Pancreas (tissue), 10 donors: Measurements from ENCODE around the gene HDAC10. TPM values are rescaled to one million over a fixed set of nuclear protein-coding genes. Genes with fewer than 3 reads are reported as not detected.

Source experiments
- ATAC-seq, 4 donors: fragments of 200-7000 bp; cut with Tn5 transposase; one replicate each; pipeline versions ENCODE4 v1.8.0 to v1.9.1; 2020; ENCODE audit warnings: mild to moderate bottlenecking in 4 of 4, moderate library complexity in 4 of 4
- DNase-seq, 6 donors: peaks; one replicate each; pipeline ENCODE4 v3.0.0-alpha.2; 2020
- FAIRE-seq: peaks from 2 replicates; lab custom pipeline; 2012; peaks lifted over from hg19 to GRCh38; lab: Jason Lieb, UNC
- H3K27ac ChIP-seq, 4 donors: fragments of 200-600 bp; sonication (generic); 1 replicate in 3 of 4; 2 replicates in 1 of 4; pipeline versions ENCODE4 v1.5.0 to v1.8.0; 2020
- H3K27me3 ChIP-seq, 4 donors: fragments of 200-600 bp; one replicate each; pipeline ENCODE4 v1.8.0; 2021
- H3K36me3 ChIP-seq, 3 donors: fragments of 200-600 bp; sonication (generic) in 1 of 3; one replicate each; pipeline versions ENCODE4 v1.5.0 to v1.8.0; 2020 to 2021
- H3K4me1 ChIP-seq, 3 donors: fragments of 200-600 bp; one replicate each; pipeline ENCODE4 v1.8.0; 2021
- H3K4me3 ChIP-seq, 4 donors: fragments of 200-600 bp; sonication (generic) in 2 of 4; one replicate each; pipeline versions ENCODE4 v1.5.0 to v1.8.0; 2020 to 2021
- H3K9me3 ChIP-seq, 4 donors: fragments of 200-600 bp; one replicate each; pipeline ENCODE4 v1.8.0; 2021
- CTCF ChIP-seq, 4 donors: fragments of 200-600 bp; sonication (generic) in 3 of 4; IDR thresholded peaks; one replicate each; pipeline versions ENCODE4 v1.5.0 to v1.8.0; 2021; ENCODE audit warnings: antibody characterized with exemption in 4 of 4
- WGBS, 2 donors: extraction: QIAGEN DNeasy Blood & Tissue Kit; methylation state at CpG; one replicate each; pipeline ENCODE4 v1.1.7; 2013; 5-methylcytosine and 5-hydroxymethylcytosine counted together
- intact Hi-C, 3 donors: fragments of 100-400 bp; cut with DNase I; formaldehyde crosslinking; loops; one replicate each; pipeline versions ENCODE4 v1.11.1 to v1.14.2; 2022
- polyA plus RNA-seq, 2 donors: library from polyadenylated mRNA; stranded (reverse); fragments of 200-250 nt; gene quantifications; one replicate each; pipeline ENCODE4 v1.2.3, GENCODE V29; 2013
- total RNA-seq, 6 donors: library from RNA; stranded (reverse); fragmentation: NEBNext Ultra II Directional in 4 of 6; extraction: Animal tissue kit (Norgen Biotek cat#: 25700) in 4 of 6; gene quantifications; one replicate each; pipeline versions ENCODE4 v1.2.1 to v1.2.4, GENCODE V29; 2021 to 2023
- donor health status: healthy with polysubstance abuse.
- donor health status: DM: no; HTN: no; CAD: no; lungs with moderate emphysema.
- donor health status: DM: no; HTN: no; CAD: no.
- donor health status: control.
- donor health status: control.
- donor health status: Bipolar disorder and iron deficiency.
- donor health status: DM: yes; HTN: yes; CAD: no.
- donor health status: DM: no; HTN: no; CAD: no.
- donor health status: DM: no; HTN: no; CAD: no.
- donor health status: DM: yes; HTN: yes; CAD: no.

The HDAC10 gene
- total and polyA plus RNA-seq, 8 donors: 17.0 to 78.3 (median 21.8) TPM

GRCh38 chr22:50251477-50252081 is 514 bp upstream of the HDAC10 start:
- WGBS, 2 donors: 17 to 18% methylated on average over 35 to 36 of the region's 36 CpGs
- Histone ChIP-seq H3K36me3 (no peaks in the 10 kb centered on the region), H3K27me3 (no peaks in the 10 kb centered on the region), H3K27ac (peak overlapping the region; percentile 8 to 53 (median 31)), H3K9me3 (no peaks in the 10 kb centered on the region), H3K4me1 (peaks cover 7 to 13% (median 11%) of the 10 kb centered on the region in 3 donors), H3K4me3 (peak overlapping the region; percentile 49 to 84 (median 63))
- no peak for FAIRE-seq
- peak; percentile 2 to 23 (median 6) for ATAC-seq
- TF ChIP-seq CTCF (IDR thresholded peaks at IDR 0.05): no peak
- intact Hi-C loops: loop anchor here in 1 of 3 donors (5.0 kb wide), 1 partner anchor 91 kb away; the partner anchor contains the start of gene PPP6R2
- no peak for DNase-seq

GRCh38 chr22:50250249-50250554 is 863 bp downstream of the HDAC10 start:
- intact Hi-C loops: loop anchor here in 1 of 3 donors (5.0 kb wide), 1 partner anchor 92 kb away; the partner anchor contains the start of gene PPP6R2
- peak overlapping the region; percentile 49 to 84 (median 63) for H3K4me3 ChIP-seq

GRCh38 chr22:50249341-50250248 is 1.5 kb downstream of the HDAC10 start:
- ATAC-seq (no peak), FAIRE-seq (no peak), DNase-seq (peak in 1 of 6 donors; percentile 42)
- WGBS, 2 donors: 81 to 86% methylated on average over 32 of the region's 32 CpGs
- H3K36me3 ChIP-seq: no peaks in the 10 kb centered on the region
- H3K9me3 ChIP-seq: no peaks in the 10 kb centered on the region
- no peak for TF ChIP-seq CTCF (IDR thresholded peaks at IDR 0.05)
- H3K4me1 ChIP-seq: peaks cover 14 to 19% (median 14%) of the 10 kb centered on the region in 3 donors
- H3K4me3 ChIP-seq: peak overlapping the region in 2 of 4 donors; percentile 49 to 77
- no peaks in the 10 kb centered on the region for H3K27me3 ChIP-seq
- intact Hi-C loops: loop anchor here in 2 of 3 donors (5.0 to 10.0 kb wide), 3 partner anchors 93 to 258 kb away; partner anchors contain the start of genes LMF2 (in 2 of the 2), NCAPH2 (in 2 of the 2) and PPP6R2 (in 1 of the 2)
- H3K27ac ChIP-seq: no peak overlapping the region

More at GRCh38 chr22:50250249-50250554, 863 bp downstream of the HDAC10 start:
- Histone ChIP-seq H3K9me3 (no peaks in the 10 kb centered on the region), H3K36me3 (no peaks in the 10 kb centered on the region), H3K4me1 (peaks cover 14 to 19% (median 14%) of the 10 kb centered on the region in 3 donors), H3K27me3 (no peaks in the 10 kb centered on the region), H3K27ac (no peak overlapping the region)
- DNase-seq (peak in 1 of 6 donors; percentile 44), ATAC-seq (no peak), FAIRE-seq (no peak)
- no peak for TF ChIP-seq CTCF (IDR thresholded peaks at IDR 0.05)
- 61 to 68% methylated on average over 11 of the region's 11 CpGs for WGBS, 2 donors

GRCh38 chr22:50248196-50249081 is 2.6 kb downstream of the HDAC10 start:
- peaks cover 14 to 21% (median 14%) of the 10 kb centered on the region in 3 donors for H3K4me1 ChIP-seq
- no peak overlapping the region for H3K4me3 ChIP-seq
- no peaks in the 10 kb centered on the region for H3K27me3 ChIP-seq
- FAIRE-seq (no peak), ATAC-seq (no peak), DNase-seq (no peak)
- no peaks in the 10 kb centered on the region for H3K9me3 ChIP-seq
- no peaks in the 10 kb centered on the region for H3K36me3 ChIP-seq
- intact Hi-C loops: loop anchor here in 2 of 3 donors (5.0 to 10.0 kb wide), 2 partner anchors 256 to 259 kb away; partner anchors contain the start of genes LMF2 (in 2 of the 2) and NCAPH2 (in 2 of the 2)
- TF ChIP-seq CTCF (IDR thresholded peaks at IDR 0.05): no peak
- WGBS, 2 donors: 83 to 88% methylated on average over 26 to 29 of the region's 29 CpGs
- H3K27ac ChIP-seq: no peak overlapping the region
